Glutamatergic neuron (in vitro differentiated cells): ENCODE results near the gene CACNA1C. TPM values are rescaled to one million over a fixed set of nuclear protein-coding genes. Genes with fewer than 3 reads are reported as not detected.

Experiments
- DNase-seq: peaks from one replicate; pipeline ENCODE4 v3.0.0; 2022
- H3K27ac Mint-ChIP-seq: one replicate; pipeline ENCODE4 v1.8.0; 2020; ENCODE audit warnings: mild to moderate bottlenecking, mixed read lengths, inconsistent platforms; ENCODE audit not compliant: unreplicated experiment
- H3K27me3 Mint-ChIP-seq: one replicate; pipeline ENCODE4 v1.8.0; 2020; ENCODE audit warnings: mild to moderate bottlenecking, moderate library complexity, mixed read lengths, inconsistent platforms; ENCODE audit not compliant: unreplicated experiment
- H3K36me3 Mint-ChIP-seq: one replicate; pipeline ENCODE4 v1.8.0; 2020; ENCODE audit warnings: mild to moderate bottlenecking, mixed read lengths, inconsistent platforms; ENCODE audit not compliant: unreplicated experiment
- H3K4me1 Mint-ChIP-seq: one replicate; pipeline ENCODE4 v1.8.0; 2020; ENCODE audit warnings: mild to moderate bottlenecking, low read depth, mixed read lengths, inconsistent platforms; ENCODE audit not compliant: unreplicated experiment
- H3K4me3 Mint-ChIP-seq: one replicate; pipeline ENCODE4 v1.8.0; 2020; ENCODE audit warnings: mild to moderate bottlenecking, mixed read lengths, inconsistent platforms; ENCODE audit not compliant: unreplicated experiment
- H3K9me3 Mint-ChIP-seq: one replicate; pipeline ENCODE4 v1.8.0; 2020; ENCODE audit warnings: mild to moderate bottlenecking, moderate library complexity, mixed read lengths, inconsistent platforms; ENCODE audit not compliant: unreplicated experiment
- CTCF ChIP-seq: fragments of 200-600 bp; sonication (generic); IDR thresholded peaks from one replicate; pipeline ENCODE4 v1.5.0; 2021; ENCODE audit not compliant: partially characterized antibody, unreplicated experiment
- total RNA-seq: library from RNA; stranded (reverse); fragmentation: NEBNext Ultra II Directional; extraction: Animal tissue kit (Norgen Biotek cat#: 25700); gene quantifications from one replicate; pipeline ENCODE4 v1.2.1, GENCODE V29; 2021; ENCODE audit not compliant: unreplicated experiment

The CACNA1C gene
- total RNA-seq, 1 donor from 2014 or later: 11.0 TPM

DNA sequence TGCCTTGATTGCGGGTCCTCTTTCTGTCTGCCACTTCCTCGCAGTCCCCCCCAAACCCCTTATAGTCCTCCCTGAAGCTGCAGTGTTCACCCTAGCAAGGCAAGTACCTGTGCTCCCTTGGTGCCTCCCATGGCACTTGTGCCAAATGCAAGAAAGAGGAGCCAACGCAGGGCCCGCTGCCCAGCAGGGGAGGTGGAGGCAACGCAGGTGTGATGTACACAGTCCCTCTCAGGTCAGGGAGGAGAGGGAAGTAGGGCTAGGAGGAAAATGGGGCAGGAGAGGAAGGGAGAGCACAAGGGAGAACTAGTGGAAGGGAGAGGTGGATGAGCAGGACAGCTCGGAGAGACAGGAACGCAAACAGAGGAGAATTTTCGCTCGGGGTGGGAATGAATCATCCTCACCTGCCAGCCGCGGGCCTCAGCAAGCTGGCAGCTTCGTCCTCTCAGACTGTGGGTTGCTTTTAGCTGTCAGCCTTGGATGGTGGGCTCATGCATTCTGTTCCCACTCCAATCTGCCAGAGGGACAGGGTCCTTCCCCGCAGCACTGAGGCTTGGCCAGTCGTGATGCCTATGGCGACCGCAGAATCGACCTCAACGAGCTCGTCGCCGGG lies 357.0 kb downstream of the CACNA1C start:
- H3K4me3 Mint-ChIP-seq: no peak overlapping the region
- no peak for DNase-seq
- no peak overlapping the region for H3K27ac Mint-ChIP-seq
- H3K36me3 Mint-ChIP-seq: no peaks in the 10 kb centered on the region
- TF ChIP-seq CTCF: no peak
- H3K4me1 Mint-ChIP-seq: peaks cover 11% of the 10 kb centered on the region
- peaks cover 1% of the 10 kb centered on the region for H3K9me3 Mint-ChIP-seq
- peaks cover 5% of the 10 kb centered on the region for H3K27me3 Mint-ChIP-seq

- no peaks in the 10 kb centered on the region for H3K36me3 Mint-ChIP-seq
- H3K9me3 Mint-ChIP-seq: peaks cover 1% of the 10 kb centered on the region
- peaks cover 5% of the 10 kb centered on the region for H3K27me3 Mint-ChIP-seq
- no peak for DNase-seq
- no peak overlapping the region for H3K4me3 Mint-ChIP-seq
- H3K4me1 Mint-ChIP-seq: peaks cover 11% of the 10 kb centered on the region
- no peak overlapping the region for H3K27ac Mint-ChIP-seq
- no peak for TF ChIP-seq CTCF
Measured at GRCh38 chr12:2410496-2410895, 357.7 kb downstream of the CACNA1C start.

DNA sequence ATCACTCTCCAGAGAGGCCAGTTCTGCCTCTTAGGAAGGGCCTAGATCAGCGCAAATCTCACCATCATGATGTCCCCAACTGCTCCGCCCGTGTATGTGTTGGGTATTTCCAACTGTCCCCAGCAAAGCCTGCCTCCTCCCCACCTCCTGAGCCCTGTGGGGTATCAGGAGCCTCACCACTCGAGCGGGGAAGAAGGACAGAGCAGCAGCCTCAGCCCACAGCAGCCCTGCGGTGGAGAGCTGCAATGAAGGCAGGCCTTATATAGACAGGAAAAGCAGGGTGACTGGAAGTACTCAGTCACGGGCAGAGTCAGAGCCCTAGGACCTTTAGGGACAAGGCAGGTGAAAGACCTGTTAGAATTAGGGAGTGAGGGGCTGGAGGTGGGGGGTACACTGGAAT lies 358.2 kb downstream of the CACNA1C start:
- no peak for TF ChIP-seq CTCF
- H3K4me3 Mint-ChIP-seq: no peak overlapping the region
- peaks cover 5% of the 10 kb centered on the region for H3K27me3 Mint-ChIP-seq
- no peak overlapping the region for H3K27ac Mint-ChIP-seq
- no peaks in the 10 kb centered on the region for H3K36me3 Mint-ChIP-seq
- H3K9me3 Mint-ChIP-seq: peaks cover 3% of the 10 kb centered on the region
- DNase-seq: no peak
- H3K4me1 Mint-ChIP-seq: peaks cover 11% of the 10 kb centered on the region

DNA sequence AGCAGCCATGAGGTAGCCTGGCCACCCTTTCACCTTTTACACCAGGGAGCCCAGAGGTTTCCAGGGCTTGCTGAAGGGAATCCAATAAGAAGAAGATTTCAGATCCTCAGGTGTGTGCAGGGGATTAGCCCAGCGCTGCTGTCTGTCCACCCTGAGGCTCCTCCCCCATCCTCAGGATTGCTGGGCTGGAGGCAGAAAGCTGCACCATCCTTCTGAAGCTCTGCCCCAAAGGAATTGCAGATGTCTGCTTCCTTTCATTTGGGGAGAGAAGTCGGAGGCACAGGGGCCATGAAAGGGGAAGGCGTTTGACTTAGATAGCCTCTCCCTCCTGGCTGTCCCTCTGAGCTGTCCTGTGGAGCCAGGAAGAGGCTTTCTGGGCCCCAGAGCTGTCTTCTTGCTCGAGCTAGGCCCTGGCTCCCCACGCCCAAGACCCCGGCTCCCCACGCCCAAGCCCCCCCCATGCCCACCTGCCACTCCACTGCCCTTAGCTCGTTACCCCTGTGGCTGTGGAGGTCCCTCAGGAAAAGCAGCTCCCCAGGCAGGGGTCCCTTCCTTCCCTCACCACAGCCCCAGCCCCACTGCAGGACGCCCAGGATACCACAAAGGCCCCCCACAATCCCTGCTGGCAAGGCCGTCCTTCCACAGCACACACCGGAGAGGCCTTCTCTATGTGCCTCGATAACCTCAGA lies 359.0 kb downstream of the CACNA1C start:
- Mint-ChIP-seq H3K36me3 (no peaks in the 10 kb centered on the region), H3K27ac (no peak overlapping the region), H3K27me3 (peaks cover 1% of the 10 kb centered on the region), H3K9me3 (peaks cover 5% of the 10 kb centered on the region), H3K4me1 (peaks cover 11% of the 10 kb centered on the region), H3K4me3 (no peak overlapping the region)
- TF ChIP-seq CTCF: no peak
- no peak for DNase-seq

DNA sequence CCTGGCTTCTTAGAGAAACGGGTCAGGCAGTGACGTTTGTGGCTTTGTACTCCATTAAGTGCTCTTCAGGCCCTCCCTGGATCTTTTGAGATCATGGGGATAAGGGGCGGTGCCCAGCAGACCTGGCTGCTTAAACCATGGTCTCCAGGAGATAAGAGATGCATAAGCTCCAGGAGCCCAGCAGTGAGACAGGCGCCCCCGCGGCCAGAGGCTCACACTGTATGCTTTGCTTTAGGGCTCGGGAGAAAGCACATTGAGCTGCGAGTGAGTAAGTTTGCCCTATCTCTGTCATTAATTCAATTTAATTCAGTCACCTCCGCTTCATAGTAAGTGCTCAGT lies 359.5 kb downstream of the CACNA1C start:
- Mint-ChIP-seq H3K4me3 (no peak overlapping the region), H3K27me3 (peaks cover 4% of the 10 kb centered on the region), H3K4me1 (peaks cover 11% of the 10 kb centered on the region), H3K9me3 (peaks cover 5% of the 10 kb centered on the region), H3K27ac (no peak overlapping the region), H3K36me3 (no peaks in the 10 kb centered on the region)
- no peak for DNase-seq
- no peak for TF ChIP-seq CTCF
